ENCODE measurements around the gene EML6. TPM values are rescaled to one million over a fixed set of nuclear protein-coding genes. Genes with fewer than 3 reads are reported as not detected.

EML6 gene
- total RNA-seq, 1 experiment from 2014 or later, result 5.2 TPM

DNA sequence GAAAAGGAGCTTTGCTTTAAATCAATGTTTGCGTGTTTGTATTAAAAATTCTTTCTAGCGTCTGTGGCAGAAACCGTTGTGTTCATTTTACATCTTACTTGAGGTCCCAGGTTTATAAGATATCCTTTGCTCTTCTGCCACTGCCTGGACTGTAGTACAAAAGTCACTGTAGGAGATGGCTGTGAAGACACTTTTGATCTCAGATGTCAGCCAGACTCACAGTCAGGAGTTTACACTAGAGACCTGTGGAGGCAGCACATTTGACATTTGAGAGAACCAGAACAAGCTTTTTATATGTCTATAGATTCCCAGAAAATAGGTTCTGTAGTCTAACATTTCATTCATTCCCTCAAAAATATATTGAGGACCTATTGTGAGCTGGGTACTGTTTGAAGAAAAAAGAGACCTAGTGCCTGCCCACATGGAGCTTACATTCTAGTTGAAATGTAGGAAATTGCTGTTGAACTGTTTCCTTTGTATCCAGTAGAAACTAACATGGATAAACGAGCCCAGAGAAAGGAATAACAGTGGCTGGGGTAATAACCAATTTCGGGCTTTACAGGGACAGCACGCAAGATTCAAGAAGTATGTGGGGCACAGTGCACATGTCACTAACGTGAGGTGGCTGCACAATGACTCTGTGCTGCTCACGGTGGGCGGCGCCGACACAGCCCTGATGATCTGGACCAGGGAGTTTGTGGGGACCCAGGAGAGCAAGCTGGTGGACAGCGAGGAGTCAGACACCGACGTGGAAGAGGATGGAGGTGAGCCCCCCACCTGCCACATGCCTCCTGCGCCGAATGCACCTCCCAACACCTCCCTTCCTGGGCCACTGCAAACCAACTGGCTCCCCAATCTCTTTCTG is 204.5 kb downstream of the EML6 start:
- H3K4me1 ChIP-seq, result no peaks in the 10 kb centered on the region
- no peak for DNase-seq
- CTCF ChIA-PET, result interaction anchor here (0.6 to 1.4 kb wide), 2 partner anchors 28 to 230 kb away, joined by 3 to 5 read pairs; no protein-coding TSS in a partner anchor
- peaks cover 8% of the 10 kb centered on the region; the same call in 1 of the 2 replicates for H3K9me3 ChIP-seq
- Mint-ChIP-seq H3K4me1 (ENCODE audit: low read depth, unreplicated experiment) (no peaks in the 10 kb centered on the region), H3K4me3 (ENCODE audit: unreplicated experiment) (no peak overlapping the region), H3K27ac (ENCODE audit: unreplicated experiment) (no peak overlapping the region), H3K27me3 (ENCODE audit: insufficient read depth, unreplicated experiment) (no peaks in the 10 kb centered on the region), H3K36me3 (ENCODE audit: insufficient read depth, unreplicated experiment) (no peaks in the 10 kb centered on the region), H3K9me3 (ENCODE audit: unreplicated experiment) (no peaks in the 10 kb centered on the region)
- H3K36me3 ChIP-seq (ENCODE audit: control insufficient read depth, insufficient read depth, low read length), result no peaks in the 10 kb centered on the region
- no peaks in the 10 kb centered on the region for H3K27me3 ChIP-seq (replicated peaks; ENCODE audit: control insufficient read depth, insufficient read depth, low read length)
- intact Hi-C loops (cut with micrococcal nuclease; ENCODE audit: unreplicated experiment), result no loop called here
- TF ChIP-seq, protein P1, sequence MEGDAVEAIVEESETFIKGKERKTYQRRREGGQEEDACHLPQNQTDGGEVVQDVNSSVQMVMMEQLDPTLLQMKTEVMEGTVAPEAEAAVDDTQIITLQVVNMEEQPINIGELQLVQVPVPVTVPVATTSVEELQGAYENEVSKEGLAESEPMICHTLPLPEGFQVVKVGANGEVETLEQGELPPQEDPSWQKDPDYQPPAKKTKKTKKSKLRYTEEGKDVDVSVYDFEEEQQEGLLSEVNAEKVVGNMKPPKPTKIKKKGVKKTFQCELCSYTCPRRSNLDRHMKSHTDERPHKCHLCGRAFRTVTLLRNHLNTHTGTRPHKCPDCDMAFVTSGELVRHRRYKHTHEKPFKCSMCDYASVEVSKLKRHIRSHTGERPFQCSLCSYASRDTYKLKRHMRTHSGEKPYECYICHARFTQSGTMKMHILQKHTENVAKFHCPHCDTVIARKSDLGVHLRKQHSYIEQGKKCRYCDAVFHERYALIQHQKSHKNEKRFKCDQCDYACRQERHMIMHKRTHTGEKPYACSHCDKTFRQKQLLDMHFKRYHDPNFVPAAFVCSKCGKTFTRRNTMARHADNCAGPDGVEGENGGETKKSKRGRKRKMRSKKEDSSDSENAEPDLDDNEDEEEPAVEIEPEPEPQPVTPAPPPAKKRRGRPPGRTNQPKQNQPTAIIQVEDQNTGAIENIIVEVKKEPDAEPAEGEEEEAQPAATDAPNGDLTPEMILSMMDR (IDR thresholded peaks at IDR 0.05; ENCODE audit: insufficient read depth in 1 of 2, low read depth in 1 of 2, low read length in 1 of 2, severe bottlenecking in 1 of 2, unreplicated experiment in 1 of 2), result no peak
- no peak overlapping the region for H3K4me3 ChIP-seq (ENCODE audit: low read depth, low read length)
- BruUV-seq (replicated peaks), result no TSS peak
- POLR2A ChIA-PET, result no interaction called here

DNA sequence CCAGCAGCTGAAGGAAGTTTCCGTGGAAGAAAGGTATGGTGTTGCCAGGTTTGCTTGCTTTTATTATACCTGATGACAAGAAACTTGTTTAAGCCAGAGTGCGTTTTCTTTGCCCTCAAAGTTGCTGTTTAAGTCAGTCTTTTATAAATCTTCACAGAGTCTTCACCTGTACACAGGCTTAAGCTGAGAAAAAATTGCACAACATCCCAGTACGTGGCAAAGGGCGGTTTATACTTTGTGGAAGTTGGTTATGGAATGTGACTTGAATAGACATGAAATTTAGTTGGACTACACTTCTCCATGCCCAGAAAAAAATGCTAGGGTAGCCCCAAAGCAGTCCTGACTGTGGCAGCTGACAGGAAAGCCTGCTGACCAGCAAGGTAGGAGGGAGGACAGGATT is 205.3 kb downstream of the EML6 start:
- Histone ChIP-seq H3K4me1 (no peaks in the 10 kb centered on the region), H3K9me3 (peaks cover 8% of the 10 kb centered on the region; the same call in 1 of the 2 replicates), H3K4me3 (ENCODE audit: low read depth, low read length) (no peak overlapping the region), H3K27me3 (replicated peaks; ENCODE audit: control insufficient read depth, insufficient read depth, low read length) (no peaks in the 10 kb centered on the region), H3K36me3 (ENCODE audit: control insufficient read depth, insufficient read depth, low read length) (no peaks in the 10 kb centered on the region)
- no peak overlapping the region for H3K27ac Mint-ChIP-seq (ENCODE audit: unreplicated experiment)
- ChIA-PET POLR2A (no interaction called here), CTCF (interaction anchor here (1.4 kb wide), 1 partner anchor 29 kb away, joined by 5 read pairs; no protein-coding TSS in a partner anchor)
- H3K9me3 Mint-ChIP-seq (ENCODE audit: unreplicated experiment), result no peaks in the 10 kb centered on the region
- H3K36me3 Mint-ChIP-seq (ENCODE audit: insufficient read depth, unreplicated experiment), result no peaks in the 10 kb centered on the region
- no peaks in the 10 kb centered on the region for H3K27me3 Mint-ChIP-seq (ENCODE audit: insufficient read depth, unreplicated experiment)
- no peak overlapping the region for H3K4me3 Mint-ChIP-seq (ENCODE audit: unreplicated experiment)
- intact Hi-C loops (cut with micrococcal nuclease; ENCODE audit: unreplicated experiment), result no loop called here
- DNase-seq, result no peak
- BruUV-seq (replicated peaks), result no TSS peak
- TF ChIP-seq, protein P1 (IDR thresholded peaks at IDR 0.05; ENCODE audit: insufficient read depth in 1 of 2, low read depth in 1 of 2, low read length in 1 of 2, severe bottlenecking in 1 of 2, unreplicated experiment in 1 of 2), result no peak
- H3K4me1 Mint-ChIP-seq (ENCODE audit: low read depth, unreplicated experiment), result no peaks in the 10 kb centered on the region

DNA sequence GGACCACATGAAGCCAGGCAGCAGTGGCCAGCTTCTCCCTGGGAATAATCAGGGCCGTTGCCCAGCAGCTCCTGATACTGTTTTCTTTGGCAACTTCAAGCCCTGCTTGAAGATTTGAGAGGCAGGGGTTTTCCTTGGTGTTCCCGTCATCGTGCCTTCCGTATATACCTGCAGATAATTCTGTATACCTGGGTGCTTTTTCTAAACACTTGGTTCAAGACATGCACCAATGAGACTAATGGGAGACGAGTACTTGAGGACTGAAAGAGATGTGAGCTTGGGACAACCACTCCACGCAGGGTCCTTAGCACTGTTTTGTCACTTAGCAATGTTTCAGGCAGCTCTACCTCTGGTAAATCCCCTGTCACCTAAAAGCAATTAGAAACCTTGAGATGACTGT is 208.0 kb downstream of the EML6 start:
- BruUV-seq (replicated peaks), result no TSS peak
- Mint-ChIP-seq H3K9me3 (ENCODE audit: unreplicated experiment) (no peaks in the 10 kb centered on the region), H3K27ac (ENCODE audit: unreplicated experiment) (no peak overlapping the region), H3K4me3 (ENCODE audit: unreplicated experiment) (no peak overlapping the region), H3K27me3 (ENCODE audit: insufficient read depth, unreplicated experiment) (no peaks in the 10 kb centered on the region), H3K36me3 (ENCODE audit: insufficient read depth, unreplicated experiment) (no peaks in the 10 kb centered on the region), H3K4me1 (ENCODE audit: low read depth, unreplicated experiment) (no peaks in the 10 kb centered on the region)
- H3K9me3 ChIP-seq, result peaks cover 8% of the 10 kb centered on the region; the same call in 1 of the 2 replicates
- no peaks in the 10 kb centered on the region for H3K36me3 ChIP-seq (ENCODE audit: control insufficient read depth, insufficient read depth, low read length)
- POLR2A ChIA-PET, result no interaction called here
- DNase-seq, result no peak
- no peak overlapping the region for H3K4me3 ChIP-seq (ENCODE audit: low read depth, low read length)
- no peaks in the 10 kb centered on the region for H3K4me1 ChIP-seq
- CTCF ChIA-PET, result no interaction called here
- intact Hi-C loops (cut with micrococcal nuclease; ENCODE audit: unreplicated experiment), result no loop called here
- H3K27me3 ChIP-seq (replicated peaks; ENCODE audit: control insufficient read depth, insufficient read depth, low read length), result no peaks in the 10 kb centered on the region
- TF ChIP-seq, protein P1 (IDR thresholded peaks at IDR 0.05; ENCODE audit: insufficient read depth in 1 of 2, low read depth in 1 of 2, low read length in 1 of 2, severe bottlenecking in 1 of 2, unreplicated experiment in 1 of 2), result no peak

Measured in Caco-2 (cell line).